ENCODE results near the gene TSPAN14. TPM values are rescaled to one million over a fixed set of nuclear protein-coding genes. Genes with fewer than 3 reads are reported as not detected.
A peak's percentile ranks its signal among the peaks of the same experiment; 100 is the strongest.

Gene TSPAN14
- total RNA-seq, 2 experiments from 2014 or later: 17.0 to 33.4 TPM

- Histone ChIP-seq H3K79me2 (ENCODE audit: insufficient read depth, low read depth, low read length) (peaks cover 90% of the 10 kb centered on the region), H4K20me1 (ENCODE audit: insufficient read depth, low read length) (no peaks in the 10 kb centered on the region), H3K4me3 (ENCODE audit: low read depth, low read length, poor library complexity, severe bottlenecking) (peak overlapping the region; percentile 44), H3K9me2 (ENCODE audit: insufficient read depth, low read length) (no peaks in the 10 kb centered on the region), H3K4me2 (ENCODE audit: low read length) (peak overlapping the region; percentile 71), H3K27ac (ENCODE audit: low read depth, low read length, poor library complexity, severe bottlenecking) (peak overlapping the region; percentile 86), H2AFZ (ENCODE audit: low read length) (no peak overlapping the region; the same call in 1 of the 2 replicates), H3K36me3 (ENCODE audit: insufficient read depth, low read length) (peaks cover 54% of the 10 kb centered on the region), H3K9me3 (ENCODE audit: low read length) (no peaks in the 10 kb centered on the region), H3K4me1 (ENCODE audit: insufficient read depth, low read length, poor library complexity, severe bottlenecking) (peaks cover 80% of the 10 kb centered on the region)
- no TSS peak for BruUV-seq (replicated peaks)
- POLR2A ChIA-PET: interaction anchor here (1.0 to 3.1 kb wide), 8 partner anchors 8 to 20 kb away, joined by 3 to 19 read pairs (median 7); partner anchors contain the start of gene TSPAN14
- intact Hi-C loops (cut with micrococcal nuclease; ENCODE audit: unreplicated experiment): no loop called here
- peak; percentile 66 for DNase-seq (ENCODE audit: low spot score)
- CTCF ChIA-PET (ENCODE audit: unreplicated experiment): interaction anchor here (0.5 to 1.7 kb wide), 3 partner anchors 19 to 213 kb away, joined by 3 to 9 read pairs (median 4); no protein-coding TSS in a partner anchor
- TF ChIP-seq CTCF (conservative IDR thresholded peaks at IDR 0.05; ENCODE audit: low read length): peak; percentile 36; the same call in 1 of the 2 replicates
- no peak for TF ChIP-seq EZH2phosphoT487 (IDR thresholded peaks at IDR 0.05; ENCODE audit: borderline replicate concordance, low read depth, low read length)
These were observed 18.4 kb downstream of the TSPAN14 start for GRCh38 chr10:80472234-80473095.

GRCh38 chr10:80473096-80473657 is 19.1 kb downstream of the TSPAN14 start:
- TF ChIP-seq EZH2phosphoT487 (IDR thresholded peaks at IDR 0.05; ENCODE audit: borderline replicate concordance, low read depth, low read length) (no peak), CTCF (conservative IDR thresholded peaks at IDR 0.05; ENCODE audit: low read length) (no peak)
- no TSS peak for BruUV-seq (replicated peaks)
- ChIA-PET POLR2A (interaction anchor here (1.4 to 3.1 kb wide), 6 partner anchors 8 to 19 kb away, joined by 3 to 19 read pairs (median 12); no protein-coding TSS in a partner anchor), CTCF (ENCODE audit: unreplicated experiment) (interaction anchor here (0.5 to 1.7 kb wide), 2 partner anchors 32 to 214 kb away, joined by 3 to 9 read pairs; no protein-coding TSS in a partner anchor)
- DNase-seq (ENCODE audit: low spot score): no peak
- H2AFZ ChIP-seq (ENCODE audit: low read length): no peak overlapping the region
- no peaks in the 10 kb centered on the region for H4K20me1 ChIP-seq (ENCODE audit: insufficient read depth, low read length)
- H3K9me3 ChIP-seq (ENCODE audit: low read length): no peaks in the 10 kb centered on the region
- H3K4me1 ChIP-seq (ENCODE audit: insufficient read depth, low read length, poor library complexity, severe bottlenecking): peaks cover 75% of the 10 kb centered on the region
- H3K4me2 ChIP-seq (ENCODE audit: low read length): peak overlapping the region; percentile 71
- peak overlapping the region; percentile 44 for H3K4me3 ChIP-seq (ENCODE audit: low read depth, low read length, poor library complexity, severe bottlenecking)
- H3K9me2 ChIP-seq (ENCODE audit: insufficient read depth, low read length): no peaks in the 10 kb centered on the region
- peaks cover 61% of the 10 kb centered on the region for H3K36me3 ChIP-seq (ENCODE audit: insufficient read depth, low read length)
- intact Hi-C loops (cut with micrococcal nuclease; ENCODE audit: unreplicated experiment): no loop called here
- peaks cover 90% of the 10 kb centered on the region for H3K79me2 ChIP-seq (ENCODE audit: insufficient read depth, low read depth, low read length)
- H3K27ac ChIP-seq (ENCODE audit: low read depth, low read length, poor library complexity, severe bottlenecking): peak overlapping the region; percentile 86
